IMR-90 (cell line): Measurements from ENCODE around the gene GOLGA6L1. TPM values are rescaled to one million over a fixed set of nuclear protein-coding genes. Genes with fewer than 3 reads are reported as not detected.

ENCODE experiments used
- ATAC-seq: fragments of 200-7000 bp; cut with Tn5 transposase; 2 replicates; pipeline ENCODE4 v1.9.1; 2020; ENCODE audit warnings: low read depth, mild to moderate bottlenecking, moderate library complexity
- BruUV-seq: library from RNA; stranded (reverse); fragments of 400-500 nt; replicated peaks from 2 replicates; lab custom pipeline; 2021; lab: Mats Ljungman, UMichigan
- CTCF ChIA-PET: fragments of 300-600 bp; formaldehyde crosslinking; extraction: SDS; loops from one replicate; lab custom pipeline; 2021; ENCODE audit warnings: antibody characterized with exemption; lab: Yijun Ruan, JAX
- POLR2A ChIA-PET: fragments of 300-600 bp; sonication (Branson Sonifier 250); formaldehyde crosslinking; loops from one replicate; lab custom pipeline; 2022; ENCODE audit warnings: antibody characterized with exemption; ENCODE audit not compliant: unreplicated experiment; lab: Charles Lee
- DNase-seq: peaks from one replicate; pipeline ENCODE4 v3.0.0; 2013
- H2AFZ ChIP-seq: replicated peaks from 2 replicates; pipeline ENCODE3; 2013; ENCODE audit warnings: low read length, mild to moderate bottlenecking; ENCODE audit not compliant: poor library complexity
- H2AK5ac ChIP-seq: 2 replicates; pipeline ENCODE4 v1.6.1; 2013; ENCODE audit warnings: low read depth, low read length, inconsistent platforms
- H2AK9ac ChIP-seq: replicated peaks from 2 replicates; pipeline ENCODE3; 2013; ENCODE audit warnings: mild to moderate bottlenecking, low read depth, low read length, moderate library complexity; ENCODE audit not compliant: poor library complexity
- H2BK120ac ChIP-seq: 2 replicates; pipeline ENCODE4 v1.6.1; 2013; ENCODE audit warnings: low read depth, low read length, inconsistent platforms
- H2BK15ac ChIP-seq: 3 replicates; pipeline ENCODE4 v1.6.1; 2013; ENCODE audit warnings: low read depth, low read length, inconsistent platforms
- H2BK20ac ChIP-seq: 2 replicates; pipeline ENCODE4 v1.6.1; 2013; ENCODE audit warnings: low read depth, mild to moderate bottlenecking, inconsistent platforms, low read length, moderate library complexity
- H2BK5ac ChIP-seq: 2 replicates; pipeline ENCODE4 v1.6.1; 2013; ENCODE audit warnings: mild to moderate bottlenecking, low read depth, low read length, inconsistent platforms; ENCODE audit not compliant: poor library complexity, severe bottlenecking
- H3K14ac ChIP-seq: replicated peaks from 2 replicates; pipeline ENCODE4 v1.6.1; 2013; ENCODE audit warnings: low read depth, low read length, inconsistent platforms
- H3K18ac ChIP-seq: 2 replicates; pipeline ENCODE4 v1.6.1; 2013; ENCODE audit warnings: low read depth, low read length, control low read depth
- H3K23ac ChIP-seq: 2 replicates; pipeline ENCODE4 v1.6.1; 2013; ENCODE audit warnings: low read depth, low read length, inconsistent platforms
- H3K27ac ChIP-seq: 2 replicates; pipeline ENCODE4 v1.5.1; 2013; ENCODE audit warnings: mild to moderate bottlenecking, control low read depth, low read length; ENCODE audit not compliant: insufficient read depth
- H3K27me3 ChIP-seq: 2 replicates; pipeline ENCODE4 v1.6.1; 2013; ENCODE audit warnings: low read length; ENCODE audit not compliant: control insufficient read depth, insufficient read depth
- H3K36me3 ChIP-seq: 2 replicates; pipeline ENCODE4 v1.6.1; 2013; ENCODE audit warnings: low read length, mixed read lengths; ENCODE audit not compliant: control insufficient read depth, insufficient read depth
- H3K4ac ChIP-seq: 2 replicates; pipeline ENCODE4 v1.6.1; 2013; ENCODE audit warnings: low read depth, low read length, inconsistent platforms
- H3K4me1 ChIP-seq: 2 replicates; pipeline ENCODE4 v1.6.1; 2013; ENCODE audit warnings: low read length, mixed read lengths; ENCODE audit not compliant: control insufficient read depth, insufficient read depth
- H3K4me2 ChIP-seq: 2 replicates; pipeline ENCODE4 v1.6.1; 2013; ENCODE audit warnings: low read depth, mild to moderate bottlenecking, control low read depth, low read length, moderate library complexity
- H3K4me3 ChIP-seq: 2 replicates; pipeline ENCODE4 v1.5.1; 2013; ENCODE audit warnings: low read depth, mild to moderate bottlenecking, control low read depth, low read length, moderate library complexity; ENCODE audit not compliant: insufficient read depth
- H3K56ac ChIP-seq: 2 replicates; pipeline ENCODE4 v1.6.1; 2013; ENCODE audit warnings: low read length, inconsistent platforms; ENCODE audit not compliant: insufficient read depth; ENCODE audit errors: extremely low read depth
- H3K79me1 ChIP-seq, 2 experiments: 2 replicates each; pipeline ENCODE4 v1.6.1; 2013; ENCODE audit warnings: low read length in 2 of 2, inconsistent platforms in 1 of 2, low read depth in 1 of 2
- H3K9ac ChIP-seq: 2 replicates; pipeline ENCODE4 v1.6.1; 2013; ENCODE audit warnings: low read depth, low read length, control low read depth
- H3K9me1 ChIP-seq: 2 replicates; pipeline ENCODE4 v1.6.1; 2013; ENCODE audit warnings: low read length, inconsistent platforms; ENCODE audit not compliant: insufficient read depth
- H3K9me3 ChIP-seq: 2 replicates; pipeline ENCODE4 v1.6.1; 2013; ENCODE audit warnings: low read length; ENCODE audit not compliant: control insufficient read depth, insufficient read depth
- H4K20me1 ChIP-seq: 2 replicates; pipeline ENCODE4 v1.6.1; 2013; ENCODE audit warnings: low read length, inconsistent platforms; ENCODE audit not compliant: insufficient read depth
- H4K5ac ChIP-seq: 2 replicates; pipeline ENCODE4 v1.6.1; 2013; ENCODE audit warnings: mild to moderate bottlenecking, low read depth, low read length, control low read depth
- H4K8ac ChIP-seq, 2 experiments: 2 replicates each; pipeline ENCODE4 v1.6.1; 2013; ENCODE audit warnings: low read depth in 2 of 2, low read length in 2 of 2, control low read depth in 1 of 2, inconsistent platforms in 1 of 2
- H4K91ac ChIP-seq: 2 replicates; pipeline ENCODE4 v1.6.1; 2013; ENCODE audit warnings: low read depth, low read length, inconsistent platforms; ENCODE audit not compliant: insufficient read depth
- ELK1 ChIP-seq: fragments of 150-350 bp; IDR thresholded peaks from 2 replicates; pipeline ENCODE4 v1.6.1; 2016; ENCODE audit warnings: low read depth, mild to moderate bottlenecking, low read length, moderate library complexity, borderline replicate concordance
- MAFK ChIP-seq: IDR thresholded peaks from 2 replicates; pipeline ENCODE4 v1.6.1; 2012; ENCODE audit warnings: low read depth, low read length, improper control_type of control experiment
- MXI1 ChIP-seq: IDR thresholded peaks from 2 replicates; pipeline ENCODE4 v1.6.1; 2012; ENCODE audit warnings: low read depth, mild to moderate bottlenecking, low read length, moderate library complexity, borderline replicate concordance
- NFE2L2 ChIP-seq: fragments of 150-350 bp; IDR thresholded peaks from 2 replicates; pipeline ENCODE4 v1.6.1; 2016; ENCODE audit warnings: low read depth, mild to moderate bottlenecking, low read length
- POLR2A ChIP-seq: IDR thresholded peaks from 2 replicates; pipeline ENCODE4 v1.6.1; 2012; ENCODE audit warnings: mild to moderate bottlenecking, low read depth, low read length
- RFX5 ChIP-seq: IDR thresholded peaks from 2 replicates; pipeline ENCODE4 v1.8.0; 2012; ENCODE audit warnings: low read depth, mild to moderate bottlenecking, low read length, moderate library complexity
- SMC3 ChIP-seq: fragments of 150-350 bp; IDR thresholded peaks from 2 replicates; pipeline ENCODE4 v1.6.1; 2016; ENCODE audit warnings: low read depth, mild to moderate bottlenecking, antibody characterized with exemption, low read length, moderate library complexity
- WGBS, 2 experiments: methylation state at CpG; one replicate each; pipeline versions ENCODE4 v1.1.5 to v1.1.7; 2013; ENCODE audit warnings: missing lambda C conversion rate in 2 of 2; ENCODE audit not compliant: insufficient read length in 1 of 2; ENCODE audit errors: extremely low coverage in 2 of 2; 5-methylcytosine and 5-hydroxymethylcytosine counted together
- dilution Hi-C: fragments of 300-500 bp; cut with HindIII; formaldehyde crosslinking; loops from one replicate; pipeline ENCODE4 v1.14.3; 2018; ENCODE audit warnings: low sequenced_read_pairs; ENCODE audit not compliant: unreplicated experiment
- in situ Hi-C: fragments of 300-500 bp; cut with MboI; formaldehyde crosslinking; loops from 3 replicates; pipeline ENCODE4 v1.14.3; 2019; ENCODE audit warnings: low sequenced_read_pairs, inconsistent platforms, mixed read lengths
- intact Hi-C: fragments of 100-400 bp; cut with micrococcal nuclease; formaldehyde crosslinking; loops from 2 replicates; pipeline ENCODE4 v1.10.0; 2022
- polyA plus RNA-seq, 3 experiments: library from polyadenylated mRNA; depleted of rRNA; stranded (reverse); fragments of >200 nt; gene quantifications; 2 replicates each; pipeline ENCODE4 v1.2.3, GENCODE V29; 2012; ENCODE audit warnings: low replicate concordance in 1 of 3
- total RNA-seq: library from RNA; depleted of rRNA; stranded (reverse); fragments of >200 nt; gene quantifications from 2 replicates; pipeline ENCODE4 v1.2.3, GENCODE V29; 2012
- TF ChIP-seq, protein P1 (sequence below): conservative IDR thresholded peaks from 2 replicates; pipeline ENCODE4 v1.5.1; 2012; ENCODE audit warnings: mild to moderate bottlenecking, low read depth, low read length, improper control_type of control experiment
- TF ChIP-seq, protein P2 (sequence below): fragments of 150-350 bp; IDR thresholded peaks from 2 replicates; pipeline ENCODE4 v1.6.1; 2017; ENCODE audit warnings: mild to moderate bottlenecking, antibody characterized with exemption, low read length, low read depth

Gene GOLGA6L1
- total and polyA plus RNA-seq, 2 of the 4 experiments (the other 2 are of a cell fraction) = not detected

- no peak overlapping the region for H3K18ac ChIP-seq
- no peak overlapping the region for H2BK120ac ChIP-seq
- dilution Hi-C loops = no loop called here
- H3K9me1 ChIP-seq = no peaks in the 10 kb centered on the region
- H4K91ac ChIP-seq = no peak overlapping the region
- no peak overlapping the region for H2AFZ ChIP-seq
- H3K4me1 ChIP-seq = no peaks in the 10 kb centered on the region
- H4K20me1 ChIP-seq = no peaks in the 10 kb centered on the region
- no peak overlapping the region for H4K5ac ChIP-seq
- no peak overlapping the region for H2BK5ac ChIP-seq
- no peaks in the 10 kb centered on the region for H3K36me3 ChIP-seq
- no peak overlapping the region for H4K8ac ChIP-seq
- no peak overlapping the region for H2BK15ac ChIP-seq
- no peak overlapping the region for H3K27ac ChIP-seq
- H3K79me1 ChIP-seq = no peaks in the 10 kb centered on the region
- H3K14ac ChIP-seq = no peak overlapping the region
- TF ChIP-seq MAFK (no peak), POLR2A (no peak), RFX5 (no peak), MXI1 (no peak), NFE2L2 (no peak), ELK1 (no peak), SMC3 (no peak)
- TF ChIP-seq, protein P1, sequence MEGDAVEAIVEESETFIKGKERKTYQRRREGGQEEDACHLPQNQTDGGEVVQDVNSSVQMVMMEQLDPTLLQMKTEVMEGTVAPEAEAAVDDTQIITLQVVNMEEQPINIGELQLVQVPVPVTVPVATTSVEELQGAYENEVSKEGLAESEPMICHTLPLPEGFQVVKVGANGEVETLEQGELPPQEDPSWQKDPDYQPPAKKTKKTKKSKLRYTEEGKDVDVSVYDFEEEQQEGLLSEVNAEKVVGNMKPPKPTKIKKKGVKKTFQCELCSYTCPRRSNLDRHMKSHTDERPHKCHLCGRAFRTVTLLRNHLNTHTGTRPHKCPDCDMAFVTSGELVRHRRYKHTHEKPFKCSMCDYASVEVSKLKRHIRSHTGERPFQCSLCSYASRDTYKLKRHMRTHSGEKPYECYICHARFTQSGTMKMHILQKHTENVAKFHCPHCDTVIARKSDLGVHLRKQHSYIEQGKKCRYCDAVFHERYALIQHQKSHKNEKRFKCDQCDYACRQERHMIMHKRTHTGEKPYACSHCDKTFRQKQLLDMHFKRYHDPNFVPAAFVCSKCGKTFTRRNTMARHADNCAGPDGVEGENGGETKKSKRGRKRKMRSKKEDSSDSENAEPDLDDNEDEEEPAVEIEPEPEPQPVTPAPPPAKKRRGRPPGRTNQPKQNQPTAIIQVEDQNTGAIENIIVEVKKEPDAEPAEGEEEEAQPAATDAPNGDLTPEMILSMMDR = no peak
- TF ChIP-seq, protein P2, sequence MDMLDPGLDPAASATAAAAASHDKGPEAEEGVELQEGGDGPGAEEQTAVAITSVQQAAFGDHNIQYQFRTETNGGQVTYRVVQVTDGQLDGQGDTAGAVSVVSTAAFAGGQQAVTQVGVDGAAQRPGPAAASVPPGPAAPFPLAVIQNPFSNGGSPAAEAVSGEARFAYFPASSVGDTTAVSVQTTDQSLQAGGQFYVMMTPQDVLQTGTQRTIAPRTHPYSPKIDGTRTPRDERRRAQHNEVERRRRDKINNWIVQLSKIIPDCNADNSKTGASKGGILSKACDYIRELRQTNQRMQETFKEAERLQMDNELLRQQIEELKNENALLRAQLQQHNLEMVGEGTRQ = no peak
- POLR2A ChIA-PET = no interaction called here
- ATAC-seq = no peak
- H3K56ac ChIP-seq = no peak overlapping the region
- BruUV-seq = no TSS peak
- intact Hi-C loops = no loop called here
- H2AK9ac ChIP-seq = no peak overlapping the region
- no peak overlapping the region for H3K4ac ChIP-seq
- no peak overlapping the region for H3K4me3 ChIP-seq
- H3K9me3 ChIP-seq = no peaks in the 10 kb centered on the region
- H2BK20ac ChIP-seq = no peak overlapping the region
- H3K27me3 ChIP-seq = no peaks in the 10 kb centered on the region
- H2AK5ac ChIP-seq = no peak overlapping the region
- H3K9ac ChIP-seq = no peak overlapping the region
- no peak for DNase-seq
- CTCF ChIA-PET = no interaction called here
- H3K23ac ChIP-seq = no peak overlapping the region
- in situ Hi-C loops = no loop called here
- no CpG with 5 or more reads among the region's 3 CpGs for WGBS, 2 experiments
- H3K4me2 ChIP-seq = no peak overlapping the region
Measured at GRCh38 chr15:23081271-23081670, 55.4 kb downstream of the GOLGA6L1 start.
